Measurements from ENCODE around the gene FOXD4L3.
"Not testable (repeated sequence)": the region's sequence is repeated elsewhere in the genome, so short reads cannot be mapped to it uniquely, and the experiment has no call there.

GRCh38 chr9:68303771-68304170, 1.1 kb downstream of the FOXD4L3 start:
- TF ChIP-seq CTCF (conservative IDR thresholded peaks at IDR 0.05); ZFX (IDR thresholded peaks at IDR 0.05): not testable (repeated sequence)

All from C4-2B (cell line).